ENCODE data around the gene CPN1.

CPN1 gene

DNA sequence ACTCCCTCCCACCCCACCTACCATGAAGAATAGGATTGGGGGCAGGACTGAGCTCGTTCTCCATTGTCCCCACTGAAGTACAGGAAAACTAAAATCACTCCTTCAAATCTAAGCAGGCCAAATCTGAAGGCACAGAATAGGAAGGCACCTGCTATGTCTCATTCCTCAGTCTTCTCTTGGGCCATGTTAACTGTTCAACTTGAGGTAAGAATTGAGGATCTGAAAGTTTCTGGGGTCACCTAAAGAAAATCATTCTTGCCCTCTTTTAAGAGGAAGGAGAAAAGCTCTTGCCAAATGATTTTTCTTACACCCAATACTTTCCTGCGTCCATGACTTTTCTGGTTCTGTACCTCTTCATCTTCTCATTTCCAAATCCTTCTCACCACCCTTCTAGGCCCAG is 4.9 kb downstream of the CPN1 start:
- DNase-seq (ENCODE audit: low read depth in 2 of 2): no peak

DNA sequence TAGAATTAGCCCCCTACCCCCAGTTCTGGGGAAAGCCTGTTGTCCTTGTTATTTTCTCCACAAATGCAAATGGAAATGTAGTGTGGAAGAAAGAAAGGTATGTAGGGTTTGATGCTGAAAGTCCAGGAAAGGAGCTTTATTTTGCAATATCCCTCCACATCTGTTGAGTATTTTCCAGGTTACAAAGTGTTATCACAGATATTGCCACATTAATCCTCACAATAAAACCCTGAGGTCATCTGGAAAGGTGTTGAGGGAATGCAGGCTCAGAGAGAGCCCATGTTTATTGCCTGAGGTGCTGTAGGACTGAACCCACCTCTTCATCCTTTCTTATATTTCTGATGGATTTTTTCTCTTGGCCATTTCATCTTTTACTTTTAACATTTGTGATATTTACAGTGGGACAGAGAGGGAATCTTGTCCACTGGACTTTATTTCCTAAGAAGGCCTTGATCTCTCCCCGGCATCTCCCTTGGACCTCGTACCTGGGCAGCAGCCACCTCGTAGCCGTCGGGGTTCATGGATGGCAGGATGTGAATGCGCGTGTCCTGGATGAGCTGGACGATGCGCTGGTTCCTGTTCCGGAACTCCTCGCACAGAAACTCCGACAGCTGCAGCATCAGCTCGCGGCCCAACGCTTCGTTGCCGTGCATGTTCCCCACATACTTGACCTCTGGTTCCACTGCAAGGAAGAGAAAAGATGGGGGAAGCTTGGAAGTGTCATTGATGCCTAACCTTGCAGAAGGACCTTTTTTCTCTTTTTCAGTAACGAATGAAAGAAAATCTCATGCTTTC is 6.0 kb downstream of the CPN1 start:
- no peak for DNase-seq (ENCODE audit: low read depth in 2 of 2)

DNA sequence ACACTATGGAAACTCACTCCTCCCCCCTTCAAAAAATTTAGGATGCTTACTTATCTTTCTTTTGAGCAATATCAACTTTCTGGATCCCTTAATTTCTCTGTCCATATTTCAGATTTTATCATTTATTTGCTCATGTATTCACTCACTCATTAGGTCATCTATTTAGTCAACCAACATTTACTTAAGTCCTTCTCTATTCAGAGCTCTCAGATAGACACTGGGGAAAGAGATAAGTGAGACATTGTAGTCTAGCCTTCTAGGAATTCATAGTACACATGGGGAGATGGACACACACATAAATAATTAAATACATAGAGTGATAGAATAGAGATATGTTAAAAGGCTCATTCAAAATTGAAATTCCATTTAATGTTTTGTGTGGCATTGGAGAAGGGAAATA is 9.2 kb downstream of the CPN1 start:
- DNase-seq (ENCODE audit: low read depth in 2 of 2): no peak

DNA sequence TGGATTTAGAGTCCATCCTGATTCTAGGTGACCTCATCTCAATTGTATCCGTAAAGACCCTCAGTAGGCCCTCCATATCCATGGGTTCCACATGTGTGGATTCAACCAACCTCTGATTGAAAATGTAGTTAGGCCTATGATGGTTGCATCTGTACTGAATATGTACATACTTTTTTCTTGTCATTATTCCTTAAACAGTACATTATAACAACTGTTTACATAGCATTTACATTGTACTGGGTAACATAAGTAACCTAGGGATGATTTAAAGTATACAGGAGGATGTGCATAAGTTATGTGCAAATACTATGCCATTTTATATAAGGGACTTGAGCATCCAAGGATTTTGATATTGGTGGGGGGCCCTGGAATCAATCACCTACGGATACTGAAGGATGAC is 10.1 kb downstream of the CPN1 start:
- no peak for DNase-seq (ENCODE audit: low read depth in 2 of 2)

DNA sequence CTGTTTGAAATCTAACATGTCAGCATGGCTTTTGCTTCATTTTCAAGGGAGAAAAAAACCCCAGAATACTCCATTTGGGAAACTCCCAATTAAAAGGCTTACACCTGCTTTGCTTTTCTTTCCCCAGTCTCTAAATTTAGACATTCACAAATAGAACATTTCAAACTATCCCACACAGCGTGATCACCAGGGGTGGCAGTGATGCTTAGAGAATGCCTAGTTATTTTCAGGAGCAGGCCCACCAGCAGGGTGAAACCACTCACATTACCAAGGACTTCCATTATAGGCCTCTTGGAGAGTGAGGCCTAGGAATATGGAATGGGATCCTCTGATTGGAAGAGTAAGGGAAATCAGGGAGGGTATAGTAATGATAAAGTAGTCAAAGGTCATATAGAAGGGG is 14.2 kb downstream of the CPN1 start:
- DNase-seq (ENCODE audit: low read depth in 2 of 2): no peak

DNA sequence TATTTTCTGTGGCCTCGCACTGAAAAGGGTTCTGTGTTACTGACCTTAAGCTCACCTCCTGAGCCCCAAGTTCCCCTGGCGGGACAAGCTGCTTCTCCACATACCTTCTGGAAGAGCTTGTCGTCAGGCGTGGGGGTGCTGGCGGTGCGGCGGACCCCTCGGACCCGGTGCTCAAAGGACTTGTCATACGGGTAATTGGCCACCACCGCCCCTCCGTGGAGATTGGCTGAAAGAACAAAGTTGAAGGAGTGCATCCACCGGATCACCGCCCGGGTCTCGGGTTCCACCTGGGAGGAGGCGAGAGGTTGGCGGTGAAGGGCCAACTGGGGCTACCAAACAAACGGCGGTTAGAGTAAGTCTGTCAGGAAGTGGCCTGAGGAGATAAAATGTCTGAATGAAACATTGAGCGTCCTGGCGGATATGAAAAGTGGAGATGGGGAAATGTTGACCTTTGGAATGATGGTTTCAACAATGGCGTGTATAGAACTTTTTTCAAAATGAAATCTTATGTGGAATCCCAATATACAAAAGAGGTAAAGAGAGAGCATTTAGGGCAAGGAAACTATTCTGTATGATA is 16.5 kb downstream of the CPN1 start:
- no peak for DNase-seq (ENCODE audit: low read depth in 2 of 2)

DNA sequence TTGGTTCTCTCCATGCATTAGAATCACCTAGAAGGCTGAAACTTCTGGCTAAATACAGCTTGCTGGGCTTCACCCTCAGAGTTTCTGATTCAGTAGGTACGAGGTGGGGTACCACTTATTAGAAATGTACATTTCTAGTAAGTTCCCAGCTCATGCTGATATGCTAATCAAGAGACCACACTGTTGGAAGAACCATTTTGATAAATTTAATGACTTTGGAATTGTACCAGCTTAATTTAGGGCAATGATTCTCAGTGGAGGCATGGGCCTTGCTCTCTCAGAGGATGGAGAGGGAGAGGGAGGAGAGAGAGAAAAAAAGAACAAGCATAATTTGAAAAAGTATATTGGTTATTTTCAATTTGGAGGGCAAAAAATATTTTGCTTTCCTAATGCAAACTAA is 20.3 kb downstream of the CPN1 start:
- no peak for DNase-seq (ENCODE audit: low read depth in 2 of 2)

DNA sequence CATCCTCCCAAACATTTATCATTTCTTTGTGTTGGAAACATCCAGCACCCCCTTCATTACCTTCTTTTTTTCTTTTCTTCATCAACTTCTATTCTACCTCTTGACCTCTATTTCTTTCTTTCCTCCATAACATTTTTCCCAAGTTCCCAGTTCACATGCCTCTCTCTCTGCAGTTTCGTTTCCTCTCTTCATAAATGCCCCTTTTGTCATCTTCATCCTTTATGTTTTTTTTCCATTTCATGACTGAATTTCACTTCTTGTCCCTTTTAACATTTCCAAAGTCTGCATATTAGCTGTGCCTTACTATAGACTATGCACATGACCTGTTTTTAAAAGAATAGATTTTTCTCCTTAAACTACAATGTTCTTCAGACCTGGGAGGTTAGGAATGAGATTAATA is 23.7 kb downstream of the CPN1 start:
- DNase-seq (ENCODE audit: low read depth in 2 of 2): no peak

DNA sequence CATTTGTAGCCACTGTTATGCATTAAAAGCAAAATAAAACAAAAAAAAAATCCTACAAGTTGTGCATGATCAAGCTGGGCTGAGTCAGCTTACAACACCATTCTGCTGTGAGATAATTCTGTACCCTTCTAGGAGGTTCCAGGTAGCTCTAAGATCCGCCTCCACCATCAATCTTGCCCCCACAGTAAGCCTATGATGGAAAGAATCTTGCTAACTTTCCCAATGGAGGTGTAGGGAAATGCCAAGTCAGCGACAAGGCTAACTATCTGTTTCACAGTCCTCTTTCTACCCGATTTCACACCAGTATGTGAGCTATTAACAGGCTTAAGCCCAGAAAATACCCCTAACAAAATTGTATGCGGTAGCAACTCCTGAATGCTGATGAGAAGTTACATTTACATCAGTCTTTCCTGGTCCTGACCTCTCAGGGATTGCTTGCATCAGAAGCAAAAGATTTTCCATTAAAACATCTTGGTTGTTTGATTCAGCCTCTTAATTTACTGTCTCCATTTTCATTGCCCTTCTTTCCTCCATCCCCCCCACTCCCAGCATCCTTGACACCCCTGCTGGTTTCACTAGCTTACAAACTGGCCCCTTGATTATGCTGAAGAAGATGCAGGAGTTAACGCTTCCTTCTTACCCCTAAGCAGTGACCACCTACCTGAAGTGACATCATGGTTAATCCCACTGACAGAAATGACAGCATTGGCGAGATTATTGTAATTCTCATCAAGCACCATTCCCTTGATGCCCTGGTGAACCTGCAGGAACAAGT is 27.8 kb downstream of the CPN1 start:
- DNase-seq (ENCODE audit: low read depth in 2 of 2): no peak

DNA sequence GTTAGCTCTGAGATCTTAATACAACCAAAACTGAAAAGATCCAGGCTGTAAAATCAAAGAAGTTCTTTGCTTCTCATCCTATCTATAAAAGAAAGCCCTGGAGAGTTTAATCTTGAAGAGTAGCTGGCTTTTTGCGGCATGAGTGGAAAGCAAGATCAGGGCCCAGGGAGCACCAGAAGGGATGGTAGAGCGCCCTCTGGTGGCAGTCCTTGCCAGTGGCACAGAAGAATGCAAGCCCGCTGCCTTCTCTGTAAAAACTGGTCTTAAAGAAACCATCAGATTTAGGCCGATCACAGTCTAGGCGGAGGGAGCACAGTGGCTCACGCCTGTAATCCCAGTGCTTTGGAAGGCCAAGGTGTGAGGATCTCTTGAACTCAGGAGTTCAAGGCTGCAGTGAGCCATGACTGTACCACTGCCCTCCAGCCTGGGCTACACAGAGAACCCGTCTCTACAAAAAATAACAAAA is 35.6 kb downstream of the CPN1 start:
- DNase-seq (ENCODE audit: low read depth in 2 of 2): peak; percentile 80 to 84

DNA sequence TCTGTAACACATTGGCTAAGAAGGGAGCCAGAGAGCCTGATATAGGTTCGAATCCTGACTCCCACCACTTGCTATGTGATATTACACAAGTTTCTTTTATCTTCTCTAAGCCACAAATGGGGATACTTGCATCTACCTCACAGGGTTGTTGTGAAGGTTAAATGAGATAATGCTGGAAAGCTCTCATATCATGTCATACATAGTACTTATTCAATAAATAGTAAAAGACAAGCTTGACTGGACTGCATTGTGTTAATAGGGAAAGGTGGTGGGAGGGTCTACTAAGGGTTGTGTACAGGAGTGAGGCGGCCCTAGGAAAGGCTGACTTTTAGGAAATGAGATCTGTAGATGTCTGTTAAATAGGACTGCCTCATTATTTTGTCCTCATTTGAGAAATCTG is 36.1 kb downstream of the CPN1 start:
- no peak for DNase-seq (ENCODE audit: low read depth in 2 of 2)

DNA sequence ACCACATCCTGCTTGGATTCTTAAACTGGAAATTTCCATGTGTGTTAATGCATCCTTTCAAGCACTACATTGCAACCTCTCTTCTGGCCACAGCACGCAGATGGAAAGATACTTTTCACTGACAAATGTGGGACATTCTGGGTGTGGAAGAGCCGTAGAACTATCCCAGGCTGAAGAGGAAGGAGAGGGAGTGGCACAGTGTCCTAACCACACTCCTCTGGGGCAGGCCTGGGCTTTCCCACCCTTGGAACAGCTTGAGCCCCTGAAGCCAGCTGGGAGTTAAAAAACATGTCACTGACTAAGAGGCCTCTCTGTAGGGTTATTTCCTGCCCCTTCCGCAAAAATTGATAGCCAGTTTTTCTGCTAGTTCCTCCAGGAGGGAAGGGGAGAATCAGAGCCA is 37.9 kb downstream of the CPN1 start:
- DNase-seq (ENCODE audit: low read depth in 2 of 2): no peak

DNA sequence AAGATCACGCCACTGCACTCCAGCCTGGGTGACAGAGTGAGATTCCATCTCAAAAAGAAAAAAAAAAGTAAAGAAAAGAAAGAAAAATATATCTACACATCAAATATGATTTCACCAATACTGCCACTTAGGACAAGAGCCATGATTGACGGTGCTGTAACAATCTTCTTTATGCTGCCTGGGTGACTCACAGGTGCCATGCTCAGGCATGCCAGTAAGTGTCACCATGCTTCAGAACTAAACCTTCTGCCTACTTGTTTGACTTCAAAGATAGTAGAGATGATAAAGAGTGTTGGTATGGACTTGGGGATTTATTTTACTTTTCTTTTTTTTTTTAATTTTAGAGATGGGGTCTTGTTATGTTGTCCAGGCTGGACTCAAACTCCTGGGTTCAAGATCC is 38.3 kb downstream of the CPN1 start:
- DNase-seq (ENCODE audit: low read depth in 2 of 2): no peak

DNA sequence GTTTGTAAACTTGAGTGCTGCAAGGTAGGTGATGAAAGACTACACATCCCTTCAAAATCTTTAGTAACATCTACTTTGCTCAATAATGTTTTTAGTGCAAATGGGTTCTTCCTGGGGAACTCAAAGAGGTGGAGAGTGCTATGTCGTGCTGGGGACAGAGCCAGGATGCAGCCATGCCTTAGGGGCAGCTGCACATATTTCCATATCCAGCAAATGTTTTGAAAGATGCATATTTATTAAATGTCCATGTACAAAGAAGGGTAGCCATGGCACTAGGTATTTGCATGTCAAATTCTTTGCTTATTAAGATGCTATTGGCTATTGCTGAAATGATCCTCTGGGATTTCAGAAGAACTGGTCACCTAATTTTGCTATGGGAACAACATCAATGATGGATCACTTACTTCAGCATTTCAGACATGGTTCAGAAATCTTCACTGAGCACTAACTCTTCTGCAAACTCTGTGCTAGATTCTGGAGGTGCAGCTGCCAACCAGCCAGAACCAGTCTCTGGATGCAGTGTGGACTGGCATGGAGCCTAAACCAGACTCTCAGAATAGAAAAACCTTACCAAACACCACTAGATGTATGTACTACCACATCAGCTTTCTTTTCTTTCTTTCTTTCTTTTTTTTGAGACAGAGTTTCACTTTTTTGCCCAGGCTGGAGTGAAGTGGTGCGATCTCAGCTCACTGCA is 40.2 kb downstream of the CPN1 start:
- DNase-seq (ENCODE audit: low read depth in 2 of 2): no peak

DNA sequence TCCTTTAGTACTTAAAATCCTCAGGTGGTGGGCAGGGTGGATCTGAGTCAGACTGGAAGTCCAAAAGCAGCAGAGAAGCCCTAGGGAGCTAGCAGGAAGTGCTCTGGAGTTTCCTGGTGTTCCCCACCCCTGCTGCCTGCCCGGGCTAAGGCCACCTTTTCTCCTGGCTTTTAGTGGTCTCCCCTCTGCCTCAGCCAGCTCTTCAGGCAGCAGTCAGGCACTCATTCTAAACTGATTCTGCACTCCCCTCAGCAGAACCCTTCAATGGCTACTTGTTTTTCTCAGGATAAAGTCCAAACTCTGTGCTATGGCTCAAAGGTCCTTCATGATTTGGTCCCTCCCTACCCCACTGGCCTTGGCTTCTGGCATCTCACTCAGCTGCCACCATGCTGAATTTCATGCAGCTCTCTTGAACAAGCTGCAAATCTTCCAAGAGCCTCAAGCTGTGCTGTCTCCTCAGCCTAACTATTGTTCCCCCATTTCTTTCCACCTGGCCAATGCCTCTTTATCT is 43.1 kb downstream of the CPN1 start:
- DNase-seq (ENCODE audit: low read depth in 2 of 2): no peak

DNA sequence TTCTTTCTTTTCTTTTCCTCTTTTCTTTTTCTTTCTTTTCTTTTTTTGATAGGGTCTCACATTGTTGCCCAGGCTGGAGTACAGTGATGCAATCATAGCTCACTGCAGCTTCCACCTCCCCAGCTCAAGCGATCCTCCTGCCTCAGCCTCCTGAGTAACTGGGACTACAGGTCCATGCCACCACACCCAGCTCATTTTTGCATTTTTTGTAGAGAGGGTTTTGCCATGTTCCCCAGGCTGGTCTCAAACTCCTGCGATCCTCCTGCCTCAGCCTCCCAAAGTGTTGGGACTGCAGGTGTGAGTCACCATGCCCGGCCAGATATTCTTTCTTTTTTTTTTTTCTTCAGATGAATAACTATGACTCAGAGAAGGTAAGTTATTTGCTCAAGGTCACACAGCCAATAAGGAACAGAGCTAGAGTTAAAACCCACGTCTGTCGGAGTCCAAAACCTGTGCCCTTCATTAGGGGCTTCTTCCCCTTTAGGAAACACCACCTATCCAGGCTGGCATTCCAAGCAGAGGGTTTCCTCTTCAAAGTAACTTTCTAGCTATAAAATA is 43.8 kb downstream of the CPN1 start:
- DNase-seq (ENCODE audit: low read depth in 2 of 2): no peak

DNA sequence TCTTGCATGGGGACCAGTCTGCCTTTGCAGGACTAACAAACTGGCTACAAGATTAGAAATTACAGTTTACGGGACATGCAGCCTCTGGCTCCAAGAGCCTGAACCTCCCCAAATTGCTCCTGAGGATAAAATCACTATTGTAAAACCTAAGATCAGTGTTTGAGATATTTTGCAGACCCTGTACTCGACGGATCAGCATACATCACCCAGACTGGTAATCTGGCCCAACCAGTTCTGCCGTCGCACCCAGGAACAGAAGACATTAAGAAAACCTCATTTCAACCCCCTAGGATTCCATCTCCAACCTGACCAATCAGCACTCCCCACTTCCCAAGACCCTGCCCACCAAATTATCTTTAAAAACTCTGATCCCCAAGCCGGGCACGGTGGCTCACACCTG is 44.8 kb downstream of the CPN1 start:
- DNase-seq (ENCODE audit: low read depth in 2 of 2): no peak

DNA sequence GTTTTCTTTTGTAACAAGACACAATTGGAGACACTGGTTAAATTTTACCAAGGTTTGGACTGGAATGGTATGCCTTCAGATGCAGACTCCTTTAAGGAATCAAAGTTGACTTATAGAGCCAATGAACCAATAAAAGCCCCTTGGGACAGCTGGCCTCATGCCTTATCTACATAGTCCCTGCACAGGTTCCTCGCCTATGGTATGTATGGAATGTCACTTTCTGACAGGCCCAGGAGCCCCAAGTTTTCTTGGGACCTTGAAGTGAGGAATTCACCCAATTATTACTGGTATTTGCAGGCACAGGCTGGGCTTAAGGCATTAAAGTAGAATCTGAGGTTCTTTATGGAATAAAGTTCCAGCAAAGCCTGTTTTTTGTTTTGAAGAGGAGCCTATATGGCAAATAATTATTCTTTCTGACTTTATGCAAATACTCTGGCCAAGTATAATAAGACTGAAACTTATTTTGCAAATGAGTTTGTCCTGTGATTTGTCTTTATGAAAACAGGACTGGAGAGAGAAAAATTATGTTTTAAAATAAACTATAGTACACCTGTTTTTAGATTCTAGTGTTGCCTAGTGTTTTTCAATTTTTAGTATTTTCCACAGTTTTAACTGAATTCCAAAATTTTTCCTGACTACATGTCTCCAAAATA is 47.8 kb downstream of the CPN1 start:
- DNase-seq (ENCODE audit: low read depth in 2 of 2): no peak

DNA sequence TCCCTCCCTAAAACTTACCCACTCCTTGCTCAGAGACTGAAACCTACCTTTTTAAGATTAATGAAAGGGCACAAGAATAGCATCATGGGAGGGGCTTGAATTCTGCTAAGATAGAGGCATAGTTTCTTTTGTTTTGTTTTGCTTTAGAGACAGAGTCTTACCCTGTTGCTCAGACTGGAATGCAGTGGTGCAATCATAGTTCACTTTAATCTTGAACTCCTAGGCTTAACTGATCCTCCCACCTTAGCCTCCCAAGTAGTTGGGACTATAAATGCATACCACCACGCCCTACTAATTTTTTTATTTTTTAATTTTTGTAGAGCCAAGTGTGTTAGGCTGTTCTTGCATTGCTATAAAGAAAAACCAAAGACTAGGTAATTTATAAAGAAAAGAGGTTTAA is 54.3 kb downstream of the CPN1 start:
- no peak for DNase-seq (ENCODE audit: low read depth in 2 of 2)

DNA sequence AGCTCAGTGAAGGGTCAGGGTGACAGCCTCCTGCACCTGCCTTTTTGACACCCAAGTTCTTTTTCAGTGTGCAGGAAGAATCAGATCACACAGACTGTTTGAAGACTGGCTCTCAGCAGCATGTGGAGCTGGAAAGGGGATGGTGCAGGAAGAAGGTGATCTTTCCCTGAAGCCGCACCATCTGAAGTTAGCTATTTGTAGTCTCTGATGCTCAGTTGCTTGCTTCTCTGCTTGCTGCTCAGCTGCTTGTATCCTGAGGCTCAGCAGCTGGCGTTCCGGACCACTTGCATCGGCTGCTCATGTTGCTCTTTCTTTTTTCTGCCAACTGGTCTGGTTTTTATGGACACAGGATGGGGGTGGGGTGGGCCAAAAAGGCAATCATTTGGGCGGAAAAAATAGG is 56.1 kb downstream of the CPN1 start:
- no peak for DNase-seq (ENCODE audit: low read depth in 2 of 2)

DNA sequence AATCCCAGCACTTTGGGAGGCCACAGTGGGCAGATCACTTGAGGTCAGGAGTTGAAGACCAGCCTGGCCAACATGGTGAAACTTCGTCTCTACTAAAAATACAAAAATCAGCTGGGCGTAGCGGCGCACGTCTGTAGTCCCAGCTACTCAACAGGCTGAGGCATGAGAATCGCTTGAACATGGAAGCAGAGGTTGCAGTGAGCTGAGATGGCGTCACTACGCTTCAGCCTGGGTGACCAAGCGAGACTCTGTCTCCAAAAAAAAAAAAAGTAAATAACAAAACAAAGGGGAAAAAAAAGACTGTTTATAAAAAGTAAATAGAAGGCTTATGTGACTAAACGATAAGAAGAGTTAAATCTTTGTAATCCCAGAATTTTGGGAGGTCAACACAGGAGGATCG is 56.9 kb downstream of the CPN1 start:
- DNase-seq (ENCODE audit: low read depth in 2 of 2): no peak

All from stimulated activated CD4-positive, alpha-beta T cell treated with anti-CD3 and anti-CD28 coated beads, Interleukin-1b, Interleukin-23, amount 100 ng/mL, for 4 hours (primary cell).